Measurements from ENCODE around the gene MAP3K5. TPM values are rescaled to one million over a fixed set of nuclear protein-coding genes. Genes with fewer than 3 reads are reported as not detected.

The MAP3K5 gene
- total and polyA plus RNA-seq, 9 of the 15 experiments (the other 6 are each of a cell fraction or from before 2014, with no cell fraction given) = 2.2 to 13.0 (median 9.9) TPM

GRCh38 chr6:136761227-136761922, 30.9 kb downstream of the MAP3K5 start (continued):
- TF ChIP-seq RNF219 (CRISPR knock-in tag; IDR thresholded peaks at IDR 0.05) (no peak), JUND (IDR thresholded peaks at IDR 0.05; ENCODE audit: borderline replicate concordance, low read depth, low read length) (no peak; the same call in 1 of the 2 replicates), JUND (tag; IDR thresholded peaks at IDR 0.05; ENCODE audit: borderline replicate concordance, low read depth, low read length) (no peak; the same call in 2 of the 3 replicates), ARNT (IDR thresholded peaks at IDR 0.05) (no peak), ZNF395 (CRISPR knock-in tag; IDR thresholded peaks at IDR 0.05) (no peak), TBL1XR1 (IDR thresholded peaks at IDR 0.05; ENCODE audit: low read length in 2 of 2) (no peak), DPF2 (IDR thresholded peaks at IDR 0.05) (peak; percentile 11; the same call in 1 of the 2 replicates), HNRNPUL1 (IDR thresholded peaks at IDR 0.05; ENCODE audit: low read length) (no peak), MECOM (CRISPR knock-in tag; IDR thresholded peaks at IDR 0.05) (no peak), SMC3 (conservative IDR thresholded peaks at IDR 0.05; ENCODE audit: insufficient read depth, low read depth, low read length) (no peak), ZNF407 (IDR thresholded peaks at IDR 0.05; ENCODE audit: low read depth) (no peak), ATF7 (IDR thresholded peaks at IDR 0.05) (no peak), HDAC6 (IDR thresholded peaks at IDR 0.05; ENCODE audit: low read depth, low read length) (no peak), SP1 (CRISPR knock-in tag; IDR thresholded peaks at IDR 0.05) (no peak), CBFB (CRISPR knock-in tag; IDR thresholded peaks at IDR 0.05) (no peak), ZNF444 (CRISPR knock-in tag; IDR thresholded peaks at IDR 0.05) (no peak), NEUROD1 (IDR thresholded peaks at IDR 0.05; ENCODE audit: borderline replicate concordance, low read depth, low read length, partially characterized antibody) (no peak), ZNF668 (CRISPR knock-in tag; IDR thresholded peaks at IDR 0.05) (no peak)
